PFSK-1 (cell line): ENCODE data around the gene C11orf58.
A peak's percentile ranks its signal among the peaks of the same experiment; 100 is the strongest.

Source experiments
- FOXP2 ChIP-seq: optimal IDR thresholded peaks from 2 replicates; pipeline ENCODE3; 2011; ENCODE audit warnings: borderline replicate concordance, control low read depth, inconsistent platforms; ENCODE audit not compliant: insufficient read depth; ENCODE audit errors: extremely low read length, extremely low read depth
- POLR2AphosphoS5 ChIP-seq: IDR thresholded peaks from 2 replicates; pipeline ENCODE4 v1.6.1; 2012; ENCODE audit warnings: low read depth, mild to moderate bottlenecking, control low read depth, low read length, moderate library complexity
- SIN3A ChIP-seq: IDR thresholded peaks from 2 replicates; pipeline ENCODE4 v1.6.1; 2012; ENCODE audit warnings: mild to moderate bottlenecking, low read length, moderate library complexity, borderline replicate concordance; ENCODE audit not compliant: insufficient read depth
- TAF1 ChIP-seq: IDR thresholded peaks from 2 replicates; pipeline ENCODE4 v1.6.1; 2012; ENCODE audit warnings: low read length, control low read depth, borderline replicate concordance; ENCODE audit not compliant: insufficient read depth
- TF ChIP-seq, protein P1 (sequence below), 2 experiments: IDR thresholded peaks; 2 replicates each; pipeline versions ENCODE4 v1.6.1 to v1.8.0; 2011 to 2012; ENCODE audit warnings: low read depth in 2 of 2, low read length in 2 of 2, control low read depth in 1 of 2, inconsistent platforms in 1 of 2, mild to moderate bottlenecking in 1 of 2, moderate library complexity in 1 of 2; ENCODE audit not compliant: insufficient read depth in 1 of 2

The C11orf58 gene

DNA sequence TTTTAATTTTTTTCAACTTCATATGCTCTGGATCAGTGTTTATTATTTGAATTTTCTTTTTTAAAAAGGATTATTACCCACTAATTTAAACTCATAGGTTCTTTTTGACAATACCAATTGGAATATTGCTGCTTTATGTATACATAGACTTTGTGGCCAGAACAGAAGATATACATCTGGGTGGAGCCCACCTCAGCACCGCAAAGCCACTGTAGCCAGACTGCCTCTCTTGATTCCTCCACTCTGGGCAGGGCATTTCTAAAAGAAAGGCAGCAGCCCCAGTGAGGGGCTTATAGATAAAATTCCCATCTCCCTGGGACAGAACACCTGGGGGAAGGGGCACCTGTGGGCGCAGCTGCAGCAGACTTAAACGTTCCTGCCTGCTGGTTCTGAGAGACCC is 10.6 kb upstream of the C11orf58 start:
- TF ChIP-seq POLR2AphosphoS5 (no peak), FOXP2 (no peak), TAF1 (no peak), SIN3A (no peak)
- TF ChIP-seq, protein P1, sequence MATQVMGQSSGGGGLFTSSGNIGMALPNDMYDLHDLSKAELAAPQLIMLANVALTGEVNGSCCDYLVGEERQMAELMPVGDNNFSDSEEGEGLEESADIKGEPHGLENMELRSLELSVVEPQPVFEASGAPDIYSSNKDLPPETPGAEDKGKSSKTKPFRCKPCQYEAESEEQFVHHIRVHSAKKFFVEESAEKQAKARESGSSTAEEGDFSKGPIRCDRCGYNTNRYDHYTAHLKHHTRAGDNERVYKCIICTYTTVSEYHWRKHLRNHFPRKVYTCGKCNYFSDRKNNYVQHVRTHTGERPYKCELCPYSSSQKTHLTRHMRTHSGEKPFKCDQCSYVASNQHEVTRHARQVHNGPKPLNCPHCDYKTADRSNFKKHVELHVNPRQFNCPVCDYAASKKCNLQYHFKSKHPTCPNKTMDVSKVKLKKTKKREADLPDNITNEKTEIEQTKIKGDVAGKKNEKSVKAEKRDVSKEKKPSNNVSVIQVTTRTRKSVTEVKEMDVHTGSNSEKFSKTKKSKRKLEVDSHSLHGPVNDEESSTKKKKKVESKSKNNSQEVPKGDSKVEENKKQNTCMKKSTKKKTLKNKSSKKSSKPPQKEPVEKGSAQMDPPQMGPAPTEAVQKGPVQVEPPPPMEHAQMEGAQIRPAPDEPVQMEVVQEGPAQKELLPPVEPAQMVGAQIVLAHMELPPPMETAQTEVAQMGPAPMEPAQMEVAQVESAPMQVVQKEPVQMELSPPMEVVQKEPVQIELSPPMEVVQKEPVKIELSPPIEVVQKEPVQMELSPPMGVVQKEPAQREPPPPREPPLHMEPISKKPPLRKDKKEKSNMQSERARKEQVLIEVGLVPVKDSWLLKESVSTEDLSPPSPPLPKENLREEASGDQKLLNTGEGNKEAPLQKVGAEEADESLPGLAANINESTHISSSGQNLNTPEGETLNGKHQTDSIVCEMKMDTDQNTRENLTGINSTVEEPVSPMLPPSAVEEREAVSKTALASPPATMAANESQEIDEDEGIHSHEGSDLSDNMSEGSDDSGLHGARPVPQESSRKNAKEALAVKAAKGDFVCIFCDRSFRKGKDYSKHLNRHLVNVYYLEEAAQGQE (IDR thresholded peaks at IDR 0.05; ENCODE audit: insufficient read depth in 1 of 2, low read depth in 2 of 2, low read length in 2 of 2), result no peak

DNA sequence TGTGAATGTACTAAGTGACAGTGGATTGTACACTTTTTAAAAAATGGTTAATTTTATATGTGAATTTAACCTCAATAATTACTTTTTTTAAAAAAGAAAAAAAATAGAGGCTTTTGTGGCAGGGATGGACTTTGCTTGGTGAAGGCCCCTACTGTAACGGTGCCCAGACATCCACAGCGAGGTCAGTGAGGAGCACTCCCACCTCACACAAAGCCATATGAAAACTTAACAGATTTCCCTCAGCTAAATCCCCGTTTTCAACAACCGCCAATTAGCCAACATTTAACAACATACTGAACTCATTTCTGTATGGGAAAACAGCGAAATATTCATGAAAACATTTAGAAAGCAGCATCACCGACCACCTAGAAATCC is 642 bp upstream of the C11orf58 start:
- TF ChIP-seq FOXP2 (no peak), SIN3A (no peak), POLR2AphosphoS5 (no peak), TAF1 (no peak)
- TF ChIP-seq, protein P1 (IDR thresholded peaks at IDR 0.05; ENCODE audit: insufficient read depth in 1 of 2, low read depth in 2 of 2, low read length in 2 of 2), result no peak

- TF ChIP-seq FOXP2 (no peak), SIN3A (no peak), TAF1 (no peak), POLR2AphosphoS5 (0 out of 2 replicates have a peak, but pooled peaks have one; percentile 46)
- TF ChIP-seq, protein P1 (IDR thresholded peaks at IDR 0.05; ENCODE audit: insufficient read depth in 1 of 2, low read depth in 2 of 2, low read length in 2 of 2), result no peak
Observed at GRCh38 chr11:16738947-16739815, 734 bp downstream of the C11orf58 start.

- TF ChIP-seq, protein P1 (IDR thresholded peaks at IDR 0.05; ENCODE audit: insufficient read depth in 1 of 2, low read depth in 2 of 2, low read length in 2 of 2), result no peak
- no peak for TF ChIP-seq FOXP2
- no peak for TF ChIP-seq SIN3A
- TF ChIP-seq POLR2AphosphoS5, result no peak
- TF ChIP-seq TAF1, result no peak
Observed at GRCh38 chr11:16741473-16741872, 3.0 kb downstream of the C11orf58 start.
